ENCODE data around the gene AASDHPPT.

DNA sequence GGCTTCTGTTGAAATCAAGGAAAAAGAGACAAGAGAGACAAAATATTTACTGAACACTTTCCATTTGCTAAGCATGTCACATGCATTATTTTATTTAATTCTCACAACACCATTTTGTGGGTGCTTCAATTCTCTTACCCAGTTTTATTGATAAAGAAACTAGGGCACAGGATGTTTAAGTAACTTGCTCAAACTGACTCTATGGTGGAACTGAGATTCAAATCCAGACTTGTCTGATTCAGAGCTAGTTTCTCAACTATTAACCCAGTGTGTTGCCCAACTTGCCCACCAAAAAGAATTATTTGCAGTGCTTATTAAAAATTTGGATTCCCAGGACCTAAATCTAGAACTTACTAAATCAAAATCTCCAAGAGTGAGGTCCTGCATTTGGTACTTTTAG, 33.9 kb upstream of the AASDHPPT start:
- TF ChIP-seq, protein P1, sequence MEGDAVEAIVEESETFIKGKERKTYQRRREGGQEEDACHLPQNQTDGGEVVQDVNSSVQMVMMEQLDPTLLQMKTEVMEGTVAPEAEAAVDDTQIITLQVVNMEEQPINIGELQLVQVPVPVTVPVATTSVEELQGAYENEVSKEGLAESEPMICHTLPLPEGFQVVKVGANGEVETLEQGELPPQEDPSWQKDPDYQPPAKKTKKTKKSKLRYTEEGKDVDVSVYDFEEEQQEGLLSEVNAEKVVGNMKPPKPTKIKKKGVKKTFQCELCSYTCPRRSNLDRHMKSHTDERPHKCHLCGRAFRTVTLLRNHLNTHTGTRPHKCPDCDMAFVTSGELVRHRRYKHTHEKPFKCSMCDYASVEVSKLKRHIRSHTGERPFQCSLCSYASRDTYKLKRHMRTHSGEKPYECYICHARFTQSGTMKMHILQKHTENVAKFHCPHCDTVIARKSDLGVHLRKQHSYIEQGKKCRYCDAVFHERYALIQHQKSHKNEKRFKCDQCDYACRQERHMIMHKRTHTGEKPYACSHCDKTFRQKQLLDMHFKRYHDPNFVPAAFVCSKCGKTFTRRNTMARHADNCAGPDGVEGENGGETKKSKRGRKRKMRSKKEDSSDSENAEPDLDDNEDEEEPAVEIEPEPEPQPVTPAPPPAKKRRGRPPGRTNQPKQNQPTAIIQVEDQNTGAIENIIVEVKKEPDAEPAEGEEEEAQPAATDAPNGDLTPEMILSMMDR (conservative IDR thresholded peaks at IDR 0.05; ENCODE audit: low read length), result no peak
- no peak for TF ChIP-seq EZH2phosphoT487 (IDR thresholded peaks at IDR 0.05; ENCODE audit: borderline replicate concordance)
